Endometrium (tissue), 2 donors: ENCODE results near the gene BRD9.

Source experiments
- FAIRE-seq: peaks from 2 replicates; lab custom pipeline; 2012; peaks lifted over from hg19 to GRCh38; lab: Jason Lieb, UNC
- donor health status: control.
- donor health status: control.

Gene BRD9

GRCh38 chr5:878125-878524 is 14.5 kb downstream of the BRD9 start:
- no peak for FAIRE-seq

- FAIRE-seq: no peak
These were observed 15.9 kb downstream of the BRD9 start for GRCh38 chr5:876398-877365.

GRCh38 chr5:875931-876330 is 16.7 kb downstream of the BRD9 start:
- no peak for FAIRE-seq

- no peak for FAIRE-seq
These were observed 19.3 kb downstream of the BRD9 start for GRCh38 chr5:873328-873727.

GRCh38 chr5:872301-872700 is 20.3 kb downstream of the BRD9 start:
- no peak for FAIRE-seq

- FAIRE-seq: no peak
These were observed 20.9 kb downstream of the BRD9 start for GRCh38 chr5:871596-872298.

- FAIRE-seq: no peak
These were observed 21.6 kb downstream of the BRD9 start for GRCh38 chr5:870956-871355.

- no peak for FAIRE-seq
These were observed 24.0 kb downstream of the BRD9 start for GRCh38 chr5:868428-869135.

GRCh38 chr5:867300-867870 is 25.2 kb downstream of the BRD9 start:
- FAIRE-seq: no peak

- FAIRE-seq: no peak
These were observed 26.8 kb downstream of the BRD9 start for GRCh38 chr5:865771-866170.

GRCh38 chr5:865168-865521 is 27.5 kb downstream of the BRD9 start:
- no peak for FAIRE-seq

GRCh38 chr5:864492-865167 is 28.0 kb downstream of the BRD9 start:
- FAIRE-seq: no peak

GRCh38 chr5:863244-863805 is 29.3 kb downstream of the BRD9 start:
- FAIRE-seq: no peak

GRCh38 chr5:862367-863243 is 30.0 kb downstream of the BRD9 start:
- FAIRE-seq: no peak

GRCh38 chr5:861442-862366 is 30.9 kb downstream of the BRD9 start:
- FAIRE-seq: no peak

GRCh38 chr5:860506-861150 is 32.0 kb downstream of the BRD9 start:
- FAIRE-seq: no peak

GRCh38 chr5:859798-860296 is 32.8 kb downstream of the BRD9 start:
- FAIRE-seq: no peak

- FAIRE-seq: no peak
These were observed 33.2 kb downstream of the BRD9 start for GRCh38 chr5:859391-859790.

- FAIRE-seq: no peak
These were observed 33.9 kb downstream of the BRD9 start for GRCh38 chr5:858726-859125.
